ENCODE data around the gene TBX4. TPM values are rescaled to one million over a fixed set of nuclear protein-coding genes. Genes with fewer than 3 reads are reported as not detected.
"Not testable (repeated sequence)": the region's sequence is repeated elsewhere in the genome, so short reads cannot be mapped to it uniquely, and the experiment has no call there.

Gene TBX4
- total RNA-seq, 1 experiment from 2014 or later = not detected

DNA sequence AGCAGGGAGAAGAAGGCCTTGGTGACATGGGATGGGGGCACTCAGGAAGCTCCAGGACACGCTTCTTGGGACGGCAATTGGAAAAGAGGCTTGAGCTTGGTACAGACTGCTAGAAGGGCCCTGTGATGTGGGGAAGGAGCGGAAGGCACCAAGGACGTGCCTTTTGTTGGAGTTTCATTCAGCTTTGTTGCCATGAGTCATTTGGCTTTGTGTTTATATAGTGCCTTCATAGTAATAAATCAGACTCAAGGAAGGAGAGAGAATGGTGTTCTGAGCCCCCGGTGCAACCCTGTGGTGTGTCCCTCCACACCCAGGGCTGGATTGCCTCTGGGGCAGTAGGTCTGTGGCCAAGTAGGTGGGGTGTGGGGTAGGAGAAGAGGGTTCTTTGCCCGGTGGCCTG is 7.4 kb upstream of the TBX4 start:
- ChIA-PET CTCF (interaction anchor here (0.6 to 0.8 kb wide), 2 partner anchors 33 to 98 kb away, joined by 3 to 4 read pairs; no protein-coding TSS in a partner anchor), POLR2A (no interaction called here)
- no peaks in the 10 kb centered on the region for H3K27me3 Mint-ChIP-seq (ENCODE audit: insufficient read depth, unreplicated experiment)
- intact Hi-C loops (cut with micrococcal nuclease) = no loop called here
- no peak for DNase-seq (ENCODE audit: unreplicated experiment)
- no peak overlapping the region for H3K4me3 Mint-ChIP-seq (ENCODE audit: unreplicated experiment)
- no TSS peak for BruUV-seq (replicated peaks)
- no peaks in the 10 kb centered on the region for H3K9me3 Mint-ChIP-seq (ENCODE audit: unreplicated experiment)
- H3K36me3 Mint-ChIP-seq (ENCODE audit: insufficient read depth, unreplicated experiment) = no peaks in the 10 kb centered on the region
- no peak overlapping the region for H3K27ac Mint-ChIP-seq (ENCODE audit: low read depth, unreplicated experiment)
- TF ChIP-seq, protein P1, sequence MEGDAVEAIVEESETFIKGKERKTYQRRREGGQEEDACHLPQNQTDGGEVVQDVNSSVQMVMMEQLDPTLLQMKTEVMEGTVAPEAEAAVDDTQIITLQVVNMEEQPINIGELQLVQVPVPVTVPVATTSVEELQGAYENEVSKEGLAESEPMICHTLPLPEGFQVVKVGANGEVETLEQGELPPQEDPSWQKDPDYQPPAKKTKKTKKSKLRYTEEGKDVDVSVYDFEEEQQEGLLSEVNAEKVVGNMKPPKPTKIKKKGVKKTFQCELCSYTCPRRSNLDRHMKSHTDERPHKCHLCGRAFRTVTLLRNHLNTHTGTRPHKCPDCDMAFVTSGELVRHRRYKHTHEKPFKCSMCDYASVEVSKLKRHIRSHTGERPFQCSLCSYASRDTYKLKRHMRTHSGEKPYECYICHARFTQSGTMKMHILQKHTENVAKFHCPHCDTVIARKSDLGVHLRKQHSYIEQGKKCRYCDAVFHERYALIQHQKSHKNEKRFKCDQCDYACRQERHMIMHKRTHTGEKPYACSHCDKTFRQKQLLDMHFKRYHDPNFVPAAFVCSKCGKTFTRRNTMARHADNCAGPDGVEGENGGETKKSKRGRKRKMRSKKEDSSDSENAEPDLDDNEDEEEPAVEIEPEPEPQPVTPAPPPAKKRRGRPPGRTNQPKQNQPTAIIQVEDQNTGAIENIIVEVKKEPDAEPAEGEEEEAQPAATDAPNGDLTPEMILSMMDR (IDR thresholded peaks at IDR 0.05; ENCODE audit: unreplicated experiment) = no peak
- no peaks in the 10 kb centered on the region for H3K4me1 Mint-ChIP-seq (ENCODE audit: insufficient read depth, unreplicated experiment)

DNA sequence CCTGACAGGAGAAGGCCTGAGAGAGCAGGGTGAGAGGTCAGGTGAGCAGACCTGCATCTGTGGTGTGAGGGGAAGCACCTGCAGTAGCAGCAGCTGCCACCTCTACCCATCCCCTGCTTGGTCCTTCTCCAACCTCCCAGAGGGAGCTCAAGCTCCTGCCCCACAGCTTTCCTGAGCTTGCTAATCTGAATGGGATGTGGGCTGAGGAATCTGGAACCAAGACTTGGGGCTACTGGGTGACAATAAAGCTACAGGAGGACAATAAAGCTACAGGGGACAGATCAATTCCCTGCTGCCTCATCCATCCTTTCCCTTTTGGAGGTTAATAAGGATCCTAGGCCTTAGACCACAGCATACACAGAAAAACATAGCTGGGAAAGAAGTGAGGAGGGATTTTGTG is 4.9 kb upstream of the TBX4 start:
- H3K36me3 Mint-ChIP-seq (ENCODE audit: insufficient read depth, unreplicated experiment) = no peaks in the 10 kb centered on the region
- no peaks in the 10 kb centered on the region for H3K9me3 Mint-ChIP-seq (ENCODE audit: unreplicated experiment)
- TF ChIP-seq, protein P1 (IDR thresholded peaks at IDR 0.05; ENCODE audit: unreplicated experiment) = no peak
- DNase-seq (ENCODE audit: unreplicated experiment) = no peak
- no peak overlapping the region for H3K27ac Mint-ChIP-seq (ENCODE audit: low read depth, unreplicated experiment)
- BruUV-seq (replicated peaks) = no TSS peak
- intact Hi-C loops (cut with micrococcal nuclease) = no loop called here
- no peaks in the 10 kb centered on the region for H3K27me3 Mint-ChIP-seq (ENCODE audit: insufficient read depth, unreplicated experiment)
- H3K4me3 Mint-ChIP-seq (ENCODE audit: unreplicated experiment) = no peak overlapping the region
- no peaks in the 10 kb centered on the region for H3K4me1 Mint-ChIP-seq (ENCODE audit: insufficient read depth, unreplicated experiment)
- POLR2A ChIA-PET = interaction anchor here (0.7 kb wide), 1 partner anchor 16 kb away, joined by 3 read pairs; no protein-coding TSS in a partner anchor
- CTCF ChIA-PET = interaction anchor here (0.9 to 1.4 kb wide), 3 partner anchors 13 to 103 kb away, joined by 3 read pairs; no protein-coding TSS in a partner anchor

DNA sequence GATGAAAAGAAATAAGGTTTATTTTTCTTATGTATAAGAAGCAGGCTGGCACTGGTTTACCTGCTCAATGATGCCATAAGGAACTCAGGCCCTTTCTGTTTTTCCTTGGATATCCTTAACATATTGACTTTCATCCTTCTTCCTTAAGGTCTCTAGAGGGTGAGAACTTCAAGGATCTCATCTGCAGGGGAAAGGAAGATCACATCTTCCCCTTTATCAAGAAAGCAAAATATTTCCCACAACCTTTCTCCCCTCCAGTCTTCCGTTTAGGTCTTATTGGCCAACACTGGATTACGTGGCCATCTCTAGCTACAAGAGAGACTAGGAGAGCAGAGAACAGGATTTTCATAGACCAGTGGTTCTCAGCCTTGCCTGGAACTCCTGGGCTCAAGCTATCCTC is 4.2 kb upstream of the TBX4 start:
- H3K9me3 Mint-ChIP-seq (ENCODE audit: unreplicated experiment) = no peaks in the 10 kb centered on the region
- H3K4me3 Mint-ChIP-seq (ENCODE audit: unreplicated experiment) = no peak overlapping the region
- BruUV-seq (replicated peaks) = no TSS peak
- CTCF ChIA-PET = interaction anchor here (0.6 to 1.4 kb wide), 4 partner anchors 10 to 103 kb away, joined by 3 read pairs; no protein-coding TSS in a partner anchor
- DNase-seq (ENCODE audit: unreplicated experiment) = no peak
- H3K27me3 Mint-ChIP-seq (ENCODE audit: insufficient read depth, unreplicated experiment) = no peaks in the 10 kb centered on the region
- intact Hi-C loops (cut with micrococcal nuclease) = no loop called here
- no peak overlapping the region for H3K27ac Mint-ChIP-seq (ENCODE audit: low read depth, unreplicated experiment)
- H3K36me3 Mint-ChIP-seq (ENCODE audit: insufficient read depth, unreplicated experiment) = no peaks in the 10 kb centered on the region
- TF ChIP-seq, protein P1 (IDR thresholded peaks at IDR 0.05; ENCODE audit: unreplicated experiment) = no peak
- POLR2A ChIA-PET = interaction anchor here (0.7 kb wide), 1 partner anchor 16 kb away, joined by 3 read pairs; no protein-coding TSS in a partner anchor
- H3K4me1 Mint-ChIP-seq (ENCODE audit: insufficient read depth, unreplicated experiment) = no peaks in the 10 kb centered on the region

DNA sequence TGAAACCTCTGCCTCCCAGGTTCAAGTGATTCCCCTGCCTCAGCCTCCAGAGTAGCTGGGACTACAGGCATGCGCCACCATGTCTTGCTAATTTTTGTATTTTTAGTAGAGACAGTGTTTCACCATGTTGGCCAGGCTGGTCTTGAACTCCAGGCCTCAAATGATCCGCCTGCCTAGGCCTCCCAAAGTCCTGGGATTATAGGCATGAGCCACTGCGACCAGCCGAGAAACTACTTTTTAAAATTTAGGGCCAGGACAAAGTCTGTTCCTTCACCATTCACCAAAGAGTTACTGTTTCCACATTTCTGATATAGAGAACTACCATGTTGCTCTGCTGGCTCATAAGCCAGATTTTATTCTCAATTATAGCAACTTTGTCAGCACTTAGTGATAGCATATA is 3.1 kb upstream of the TBX4 start:
- H3K36me3 Mint-ChIP-seq (ENCODE audit: insufficient read depth, unreplicated experiment); H3K4me3 Mint-ChIP-seq (ENCODE audit: unreplicated experiment); H3K27ac Mint-ChIP-seq (ENCODE audit: low read depth, unreplicated experiment); intact Hi-C loops (cut with micrococcal nuclease); H3K4me1 Mint-ChIP-seq (ENCODE audit: insufficient read depth, unreplicated experiment); H3K27me3 Mint-ChIP-seq (ENCODE audit: insufficient read depth, unreplicated experiment); BruUV-seq (replicated peaks); H3K9me3 Mint-ChIP-seq (ENCODE audit: unreplicated experiment); DNase-seq (ENCODE audit: unreplicated experiment): not testable (repeated sequence)
- CTCF ChIA-PET = interaction anchor here (0.6 kb wide), 1 partner anchor 119 kb away, joined by 3 read pairs; no protein-coding TSS in a partner anchor
- POLR2A ChIA-PET = interaction anchor here (0.7 kb wide), 1 partner anchor 101 kb away, joined by 6 read pairs; no protein-coding TSS in a partner anchor

Data from MCF 10A (cell line).